ENCODE data around the gene GPR160.
"Not testable (repeated sequence)": the region's sequence is repeated elsewhere in the genome, so short reads cannot be mapped to it uniquely, and the experiment has no call there.

GPR160 gene

DNA sequence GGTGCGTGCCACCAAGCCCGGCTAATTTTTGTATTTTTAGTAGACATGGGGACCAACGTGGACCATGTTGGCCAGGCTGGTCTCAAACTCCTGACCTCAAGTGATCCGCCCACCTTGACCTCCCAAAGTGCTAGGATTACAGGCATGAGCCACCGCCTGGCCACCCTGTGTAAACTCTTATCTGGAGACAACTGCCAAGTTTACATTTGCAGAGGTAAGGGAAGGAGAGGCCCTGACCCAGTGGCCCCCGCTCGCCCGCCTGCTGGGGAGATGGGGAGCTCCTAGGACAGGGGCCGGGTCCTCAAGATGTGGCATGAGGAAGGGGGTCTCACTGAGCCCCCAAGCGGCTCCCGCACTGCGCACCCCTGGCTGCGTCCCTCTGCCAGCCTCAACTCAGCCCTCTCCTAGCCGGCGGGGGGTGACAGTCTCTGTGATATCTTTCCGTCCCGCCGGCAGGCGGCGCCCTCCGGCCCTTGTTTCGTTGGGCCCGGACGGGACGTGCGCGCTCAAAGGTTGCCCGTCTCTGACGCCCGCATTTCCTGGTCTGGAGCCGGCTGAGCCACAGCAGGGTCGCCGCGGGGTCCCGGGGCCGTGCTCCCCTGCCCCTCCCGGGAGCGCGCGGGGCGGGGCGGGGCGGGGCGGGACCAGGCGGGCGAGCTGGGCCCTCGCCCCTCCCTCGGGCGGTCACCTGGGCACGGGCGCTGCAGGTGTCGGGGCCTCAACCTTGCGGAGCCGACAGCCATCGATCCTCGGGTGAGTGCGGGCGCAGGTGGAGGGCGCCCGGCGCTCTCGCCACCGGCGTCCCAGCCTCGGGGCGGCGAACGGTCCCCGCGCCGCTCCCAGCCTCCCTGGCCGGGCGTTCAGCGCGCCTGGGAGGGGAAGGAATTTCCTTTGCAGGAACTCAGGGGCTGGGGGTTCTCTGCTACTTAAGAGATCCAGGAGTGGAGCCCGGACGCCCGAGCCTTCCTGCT lies at the start of gene GPR160:
GPR160 (plus strand) TSS at position 533 of the 971 bp plus-strand sequence. CDS start 45,978 bp downstream, outside the sequence.
- DNase-seq (ENCODE audit: low read depth): peak; percentile 63

- no peak for DNase-seq (ENCODE audit: low read depth)
These were observed 47.4 kb upstream of the GPR160 start for GRCh38 chr3:169990431-169990830.

DNA sequence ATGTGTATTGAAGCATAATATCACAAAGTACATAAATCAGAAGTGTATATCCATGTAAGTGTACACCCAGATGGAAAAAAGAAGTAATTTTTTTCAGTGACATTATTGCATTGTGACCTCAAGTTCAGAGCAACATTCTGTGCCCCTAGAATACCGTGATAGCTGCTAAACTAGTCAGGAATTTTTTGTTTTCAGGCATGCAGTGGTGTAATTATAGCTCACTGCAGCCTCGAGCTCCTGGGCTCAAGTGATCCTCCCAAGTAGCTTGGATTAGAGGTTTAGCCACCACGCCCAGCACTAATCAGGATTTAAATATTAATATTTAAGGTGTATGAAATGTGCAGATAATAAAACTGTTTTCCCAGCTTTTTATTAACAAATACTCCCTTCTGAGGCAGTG lies 45.6 kb upstream of the GPR160 start:
- DNase-seq (ENCODE audit: low read depth): no peak

GRCh38 chr3:169992781-169993180 lies 45.0 kb upstream of the GPR160 start:
- DNase-seq (ENCODE audit: low read depth): no peak

DNA sequence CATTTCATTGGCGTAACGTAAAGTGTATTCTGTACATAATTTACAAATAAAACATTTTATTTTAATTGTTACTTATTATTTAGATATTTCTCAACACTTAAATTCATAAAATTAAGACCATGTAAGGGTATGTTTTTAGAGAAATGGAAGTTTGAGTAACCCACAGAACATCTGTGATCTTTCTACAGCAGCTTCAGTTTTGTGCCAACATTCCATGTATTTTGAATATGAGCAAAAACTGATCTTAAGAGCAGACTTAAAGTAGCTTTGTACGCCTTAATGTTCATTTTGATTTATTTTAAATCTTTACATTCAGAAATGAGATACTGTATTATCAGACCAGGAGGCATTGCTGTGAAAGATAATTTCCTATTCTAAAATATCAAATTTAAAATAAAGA lies 44.0 kb upstream of the GPR160 start:
- no peak for DNase-seq (ENCODE audit: low read depth)

GRCh38 chr3:169996063-169996462 lies 41.7 kb upstream of the GPR160 start:
- DNase-seq (ENCODE audit: low read depth): no peak

DNA sequence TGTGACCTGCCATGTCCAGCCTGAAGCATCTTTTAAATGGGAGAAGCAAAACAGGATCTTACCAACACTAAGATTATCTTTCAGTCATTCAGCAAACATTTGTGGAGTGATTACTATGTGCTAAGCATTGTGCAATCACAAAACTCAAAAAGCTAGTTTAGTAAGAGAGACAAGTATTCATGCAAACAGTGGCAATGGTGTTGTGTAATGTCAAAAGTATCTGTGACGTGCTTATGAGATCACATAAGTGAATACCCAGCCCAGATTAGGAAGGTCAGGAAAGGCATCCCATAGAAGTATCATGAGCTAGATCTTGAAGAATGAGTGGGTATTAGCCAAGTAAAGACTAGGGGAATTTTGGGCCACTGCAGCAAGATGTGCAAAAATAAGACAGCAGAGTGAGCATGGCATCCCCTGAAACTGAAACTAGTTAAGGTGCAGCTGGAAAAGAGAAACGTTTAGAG lies 39.1 kb upstream of the GPR160 start:
- no peak for DNase-seq (ENCODE audit: low read depth)

DNA sequence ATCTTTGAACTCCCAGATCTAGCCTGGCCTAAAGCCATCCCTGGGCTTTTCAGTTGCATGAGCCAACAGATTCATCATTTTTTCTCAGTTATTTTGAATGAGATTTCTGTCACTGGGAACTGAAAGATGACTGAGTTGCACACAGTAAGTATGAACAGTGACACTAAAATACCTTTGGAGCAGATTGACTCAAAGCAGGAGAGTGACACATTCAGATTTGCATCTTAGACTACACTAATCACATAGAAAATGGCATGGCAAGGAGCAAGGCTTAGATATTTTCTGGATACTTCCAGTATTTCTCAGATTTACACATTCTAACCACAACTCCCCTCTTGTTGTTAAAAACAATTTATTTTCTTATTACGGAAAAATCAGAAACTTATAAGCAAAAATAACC lies 38.4 kb upstream of the GPR160 start:
- no peak for DNase-seq (ENCODE audit: low read depth)

GRCh38 chr3:170000051-170000450 lies 37.7 kb upstream of the GPR160 start:
- no peak for DNase-seq (ENCODE audit: low read depth)

DNA sequence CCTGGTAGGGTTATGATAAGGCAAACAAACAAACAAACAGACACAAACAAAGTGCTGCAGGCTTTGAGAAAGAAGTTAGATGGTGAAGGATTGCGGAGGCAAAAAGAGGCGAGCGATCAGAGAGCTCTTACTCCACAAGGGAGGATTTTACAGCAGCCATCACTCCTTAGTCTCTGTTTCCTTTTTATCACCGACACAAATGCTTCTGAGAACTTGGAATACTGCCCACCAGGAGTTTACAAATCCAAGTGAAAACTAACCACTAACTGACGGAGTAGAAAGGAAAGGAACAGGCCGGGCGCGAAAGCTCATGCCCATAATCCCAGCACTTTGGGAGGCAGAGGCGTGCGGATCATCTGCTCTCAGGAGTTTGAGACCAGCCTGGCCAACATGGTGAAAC lies 35.6 kb upstream of the GPR160 start:
- DNase-seq (ENCODE audit: low read depth): no peak

GRCh38 chr3:170002879-170003278 lies 34.9 kb upstream of the GPR160 start:
- DNase-seq (ENCODE audit: low read depth): no peak

- no peak for DNase-seq (ENCODE audit: low read depth)
These were observed 33.9 kb upstream of the GPR160 start for GRCh38 chr3:170003881-170004356.

- no peak for DNase-seq (ENCODE audit: low read depth)
These were observed 30.6 kb upstream of the GPR160 start for GRCh38 chr3:170007031-170007663.

- no peak for DNase-seq (ENCODE audit: low read depth)
These were observed 27.3 kb upstream of the GPR160 start for GRCh38 chr3:170010498-170010897.

DNA sequence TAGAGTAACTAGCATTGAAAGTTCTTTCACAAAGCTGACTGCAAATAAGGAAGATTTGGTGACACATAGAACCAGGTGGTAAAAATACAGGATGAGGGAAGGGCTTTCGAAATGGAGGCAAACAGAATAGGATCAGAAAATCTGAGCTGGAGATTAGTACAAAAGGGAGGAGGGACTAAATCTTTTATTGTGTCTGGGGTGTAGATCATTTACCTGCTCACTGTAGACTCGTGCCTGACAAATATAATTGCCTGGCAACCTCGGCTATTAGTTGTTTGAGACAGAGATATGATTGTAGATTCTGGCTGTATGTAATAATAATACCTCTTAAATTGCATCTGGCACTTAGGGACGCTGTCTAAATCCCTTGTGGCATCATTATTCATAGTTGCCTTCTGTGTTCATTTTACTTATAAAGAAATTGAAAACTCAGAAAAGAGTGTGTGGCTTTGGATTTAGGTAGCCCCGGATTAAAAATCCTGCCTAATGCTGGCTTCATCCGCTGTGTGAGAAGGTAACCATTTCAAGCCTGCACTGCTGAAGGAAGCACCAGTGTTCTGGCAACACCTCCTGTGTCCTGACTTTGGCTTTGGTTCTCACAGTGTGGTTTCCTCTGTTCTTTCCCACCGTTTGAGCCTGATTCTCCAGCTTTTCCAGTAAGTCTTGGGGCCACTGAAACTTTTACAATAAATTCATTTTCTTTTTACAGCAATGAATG lies 25.0 kb upstream of the GPR160 start:
- no peak for DNase-seq (ENCODE audit: low read depth)

DNA sequence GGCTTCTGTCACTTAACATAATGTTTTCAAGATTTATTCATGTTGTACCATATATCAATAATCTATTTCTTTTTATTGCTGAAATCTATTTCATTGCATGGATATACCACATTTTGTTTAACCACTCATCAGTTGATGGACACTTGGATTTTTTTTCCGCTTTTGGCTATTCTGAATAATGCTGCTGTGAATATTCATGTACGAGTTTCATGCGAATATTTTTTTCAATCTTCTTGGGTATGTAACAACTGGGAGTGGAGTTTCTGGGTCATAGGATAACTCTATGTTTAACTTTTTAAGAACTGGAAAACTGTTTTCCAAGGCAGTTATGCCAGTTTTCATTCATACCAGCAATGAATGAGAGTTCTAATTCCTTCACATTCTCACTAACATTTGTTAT lies 21.7 kb upstream of the GPR160 start:
- no peak for DNase-seq (ENCODE audit: low read depth)

GRCh38 chr3:170019306-170019705 lies 18.5 kb upstream of the GPR160 start:
- not testable (repeated sequence) for DNase-seq (ENCODE audit: low read depth)

DNA sequence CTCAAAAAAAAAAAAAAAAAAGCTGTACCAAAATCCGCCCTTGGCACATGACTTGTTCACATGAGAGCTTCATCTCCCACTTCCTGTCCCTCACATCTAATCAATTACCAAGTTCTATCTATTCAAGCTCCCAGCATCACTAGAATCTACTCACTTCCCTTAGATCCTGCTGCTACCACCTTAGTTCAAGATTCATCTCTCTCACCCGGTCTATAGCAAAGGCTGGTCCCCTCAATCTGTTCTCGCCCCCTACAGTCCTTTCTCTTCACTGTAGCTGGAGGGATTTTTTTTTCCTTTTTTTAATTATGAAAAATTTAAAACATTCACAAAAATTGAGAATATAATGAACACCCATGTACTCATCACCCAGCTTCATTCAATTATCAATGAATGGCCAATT lies 16.7 kb upstream of the GPR160 start:
- no peak for DNase-seq (ENCODE audit: low read depth)

DNA sequence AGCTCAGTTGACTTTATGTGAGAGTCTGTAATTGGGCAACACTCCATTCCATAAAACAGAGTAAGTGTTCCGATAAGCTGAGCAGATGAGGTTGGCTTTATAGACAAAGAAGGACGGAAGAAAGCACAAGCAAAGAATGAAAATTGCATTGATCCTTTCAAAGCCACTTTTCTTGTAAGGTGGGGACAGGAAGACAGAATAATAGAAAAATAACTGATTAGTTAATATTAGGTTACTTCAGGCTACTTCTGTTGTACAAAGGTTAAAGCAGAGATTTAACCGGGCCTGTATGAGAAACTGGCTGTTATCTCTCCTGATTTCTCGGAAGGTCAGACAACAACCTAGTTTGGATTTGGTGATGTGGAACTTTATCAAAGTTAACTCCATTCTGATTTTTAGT lies 15.5 kb upstream of the GPR160 start:
- DNase-seq (ENCODE audit: low read depth): no peak

DNA sequence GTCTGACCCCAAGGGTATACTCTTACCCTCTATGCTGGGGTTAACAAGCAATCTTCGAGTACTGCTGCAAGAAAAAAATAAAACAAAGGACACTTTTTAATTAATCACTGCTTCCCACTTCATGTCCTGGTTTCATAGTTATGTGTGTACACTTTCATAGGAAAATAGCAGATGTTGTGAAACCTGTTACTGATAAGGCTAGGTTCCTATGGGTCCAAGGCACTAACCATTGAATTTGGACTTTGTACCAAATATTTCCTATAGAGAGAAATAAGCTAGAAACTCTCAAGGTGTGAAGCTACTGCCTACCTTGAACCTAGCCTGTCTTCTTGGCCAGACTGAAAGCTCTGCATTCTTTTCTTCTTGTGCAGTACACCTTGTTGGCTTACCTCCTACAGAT lies 14.6 kb upstream of the GPR160 start:
- no peak for DNase-seq (ENCODE audit: low read depth)

- no peak for DNase-seq (ENCODE audit: low read depth)
These were observed 13.2 kb upstream of the GPR160 start for GRCh38 chr3:170024581-170024980.

All from stimulated activated CD8-positive, alpha-beta memory T cell treated with anti-CD3 and anti-CD28 coated beads, Interleukin-12 subunit alpha, Interleukin-12 subunit beta, amount 100 ng/mL, for 4 hours (primary cell).